Testis (tissue), 3 donors: ENCODE data around the gene FRS2. TPM values are rescaled to one million over a fixed set of nuclear protein-coding genes. Genes with fewer than 3 reads are reported as not detected.

Experiments
- DNase-seq: peaks from one replicate; pipeline ENCODE4 v3.0.0-alpha.2; 2019
- H3K27ac ChIP-seq, 2 donors: fragments of 200-600 bp; sonication (generic); one replicate each; pipeline ENCODE4 v1.5.1; 2019
- H3K27me3 ChIP-seq: fragments of 200-600 bp; sonication (generic); one replicate; pipeline ENCODE4 v1.5.1; 2019
- H3K36me3 ChIP-seq: fragments of 200-600 bp; sonication (generic); one replicate; pipeline ENCODE4 v1.5.1; 2017; ENCODE audit warnings: low read depth; ENCODE audit errors: missing control alignments
- H3K4me1 ChIP-seq: fragments of 200-600 bp; sonication (generic); one replicate; pipeline ENCODE4 v1.5.1; 2019
- H3K4me3 ChIP-seq, 2 donors: fragments of 200-600 bp; sonication (generic); one replicate each; pipeline ENCODE4 v1.5.1; 2017 to 2019
- H3K9me3 ChIP-seq: fragments of 200-600 bp; sonication (generic); one replicate; pipeline ENCODE4 v1.5.1; 2017
- CTCF ChIP-seq, 3 experiments: fragments of 450-650 bp in 2 of 3; fragments of 200-600 bp in 1 of 3; sonication (generic) in 1 of 3; IDR thresholded peaks; one replicate each; pipeline ENCODE4 v1.5.1; 2016 to 2019; ENCODE audit warnings: antibody characterized with exemption in 3 of 3, mild to moderate bottlenecking in 2 of 3, moderate library complexity in 1 of 3
- POLR2A ChIP-seq: fragments of 450-650 bp; IDR thresholded peaks from one replicate; pipeline ENCODE4 v1.6.1; 2017; ENCODE audit warnings: antibody characterized with exemption, mild to moderate bottlenecking, moderate library complexity
- WGBS, 2 donors: methylation state at CpG; one replicate each; pipeline ENCODE4 v1.1.5; 2018; 5-methylcytosine and 5-hydroxymethylcytosine counted together
- intact Hi-C: fragments of 100-400 bp; cut with DNase I; formaldehyde crosslinking; loops from one replicate; pipeline ENCODE4 v1.15.1; 2023; ENCODE audit warnings: low total_unique reads
- polyA plus RNA-seq: library from polyadenylated mRNA; stranded (reverse); fragments of 350-450 nt; fragmentation: Illumina TruSeq; extraction: RNeasy Lipid Tissue Mini Kit (QIAGEN cat#74804); gene quantifications from one replicate; pipeline ENCODE4 v1.2.3, GENCODE V29; 2014; ENCODE audit warnings: low read depth, low replicate concordance; ENCODE audit not compliant: insufficient read depth
- total RNA-seq, 2 donors: library from RNA; depleted of rRNA; stranded (reverse); fragments of >200 nt; gene quantifications; one replicate each; pipeline ENCODE4 v1.2.3, GENCODE V29; 2016

FRS2 gene
- total and polyA plus RNA-seq, 3 donors from 2014 or later = 21.6 to 47.8 (median 38.3) TPM

- TF ChIP-seq CTCF (IDR thresholded peaks at IDR 0.05) (no peak), POLR2A (no peak)
- no peak for DNase-seq
- no peak overlapping the region for H3K27ac ChIP-seq
- no peaks in the 10 kb centered on the region for H3K9me3 ChIP-seq
- H3K4me1 ChIP-seq = peaks cover 44% of the 10 kb centered on the region
- H3K36me3 ChIP-seq = no peaks in the 10 kb centered on the region
- H3K27me3 ChIP-seq = no peaks in the 10 kb centered on the region
- WGBS, 2 donors = 49 to 67% methylated on average over 2 of the region's 2 CpGs
- no peak overlapping the region for H3K4me3 ChIP-seq
- intact Hi-C loops = no loop called here
These were observed 42.6 kb downstream of the FRS2 start for GRCh38 chr12:69512820-69513219.

GRCh38 chr12:69513297-69513696 lies 43.1 kb downstream of the FRS2 start:
- no peak for DNase-seq
- Histone ChIP-seq H3K27ac (no peak overlapping the region), H3K4me1 (peaks cover 44% of the 10 kb centered on the region), H3K4me3 (no peak overlapping the region), H3K9me3 (no peaks in the 10 kb centered on the region), H3K27me3 (no peaks in the 10 kb centered on the region), H3K36me3 (no peaks in the 10 kb centered on the region)
- 61 to 74% methylated on average over 1 of the region's 1 CpG for WGBS, 2 donors
- TF ChIP-seq POLR2A (no peak), CTCF (IDR thresholded peaks at IDR 0.05) (no peak)
- intact Hi-C loops = no loop called here

GRCh38 chr12:69514111-69514510 lies 43.9 kb downstream of the FRS2 start:
- WGBS, 2 donors = 80 to 100% methylated on average over 1 to 2 of the region's 2 CpGs
- Histone ChIP-seq H3K27me3 (no peaks in the 10 kb centered on the region), H3K36me3 (no peaks in the 10 kb centered on the region), H3K4me3 (no peak overlapping the region), H3K4me1 (peaks cover 44% of the 10 kb centered on the region), H3K9me3 (no peaks in the 10 kb centered on the region), H3K27ac (no peak overlapping the region)
- DNase-seq = no peak
- intact Hi-C loops = no loop called here
- no peak for TF ChIP-seq CTCF (IDR thresholded peaks at IDR 0.05)
- no peak for TF ChIP-seq POLR2A

GRCh38 chr12:69514845-69515244 lies 44.7 kb downstream of the FRS2 start:
- no peaks in the 10 kb centered on the region for H3K27me3 ChIP-seq
- H3K9me3 ChIP-seq = no peaks in the 10 kb centered on the region
- intact Hi-C loops = no loop called here
- TF ChIP-seq POLR2A (no peak), CTCF (IDR thresholded peaks at IDR 0.05) (no peak)
- DNase-seq = no peak
- no peaks in the 10 kb centered on the region for H3K36me3 ChIP-seq
- no peak overlapping the region for H3K4me3 ChIP-seq
- no peak overlapping the region for H3K27ac ChIP-seq
- peaks cover 39% of the 10 kb centered on the region for H3K4me1 ChIP-seq

GRCh38 chr12:69515394-69515930 lies 45.3 kb downstream of the FRS2 start:
- Histone ChIP-seq H3K27me3 (no peaks in the 10 kb centered on the region), H3K4me1 (peaks cover 32% of the 10 kb centered on the region), H3K9me3 (no peaks in the 10 kb centered on the region), H3K36me3 (no peaks in the 10 kb centered on the region), H3K4me3 (no peak overlapping the region), H3K27ac (no peak overlapping the region)
- no peak for DNase-seq
- TF ChIP-seq POLR2A = no peak
- TF ChIP-seq CTCF (IDR thresholded peaks at IDR 0.05) = no peak
- intact Hi-C loops = no loop called here
- 56 to 57% methylated on average over 5 of the region's 5 CpGs for WGBS, 2 donors
